Measurements from ENCODE around the gene FGD3. TPM values are rescaled to one million over a fixed set of nuclear protein-coding genes. Genes with fewer than 3 reads are reported as not detected.

FGD3 gene
- total and polyA plus RNA-seq, 2 donors (not counting 1 experiment from before 2014, with no cell fraction given): not detected

- TF ChIP-seq EZH2 (IDR thresholded peaks at IDR 0.05; ENCODE audit: low read length, missing control alignments) (no peak), CTCF (conservative IDR thresholded peaks at IDR 0.05 in 1 of 2, IDR thresholded peaks at IDR 0.05 in 1 of 2; ENCODE audit: low read depth in 1 of 2, low read length in 2 of 2) (no peak)
- DNase-seq (ENCODE audit: low read depth in 2 of 2): no peak
- no peak overlapping the region for H2AFZ ChIP-seq (ENCODE audit: low read length)
- H4K20me1 ChIP-seq (ENCODE audit: control insufficient read depth, extremely low read depth, insufficient read depth, low read length): no peaks in the 10 kb centered on the region
- no peaks in the 10 kb centered on the region for H3K27me3 ChIP-seq (ENCODE audit: control insufficient read depth, insufficient read depth, low read length)
- no peak overlapping the region for H3K27ac ChIP-seq (ENCODE audit: insufficient read depth, low read length)
- H3K36me3 ChIP-seq (ENCODE audit: control insufficient read depth, insufficient read depth, low read length): no peaks in the 10 kb centered on the region
- H3K4me3 ChIP-seq (replicated peaks in 1 of 4; ENCODE audit: control extremely low read depth in 1 of 4, insufficient read depth in 1 of 4, low read depth in 3 of 4, low read length in 4 of 4): no peak overlapping the region
- no peak overlapping the region for H3K9ac ChIP-seq (ENCODE audit: insufficient read depth, low read length)
- H3K9me3 ChIP-seq (ENCODE audit: control insufficient read depth, insufficient read depth, low read depth, low read length): no peaks in the 10 kb centered on the region
- H3K79me2 ChIP-seq (ENCODE audit: control insufficient read depth, insufficient read depth, low read length): no peaks in the 10 kb centered on the region
- H3K4me1 ChIP-seq (ENCODE audit: control insufficient read depth, extremely low read depth, insufficient read depth, low read length): no peaks in the 10 kb centered on the region
- no peak overlapping the region for H3K4me2 ChIP-seq (ENCODE audit: extremely low read depth, insufficient read depth, low read length)
These were observed 70.3 kb downstream of the FGD3 start for GRCh38 chr9:93017621-93018020.

- no peaks in the 10 kb centered on the region for H3K9me3 ChIP-seq (ENCODE audit: control insufficient read depth, insufficient read depth, low read depth, low read length)
- no peak overlapping the region for H3K27ac ChIP-seq (ENCODE audit: insufficient read depth, low read length)
- H3K9ac ChIP-seq (ENCODE audit: insufficient read depth, low read length): no peak overlapping the region
- TF ChIP-seq EZH2 (IDR thresholded peaks at IDR 0.05; ENCODE audit: low read length, missing control alignments): no peak
- TF ChIP-seq CTCF (conservative IDR thresholded peaks at IDR 0.05 in 1 of 2, IDR thresholded peaks at IDR 0.05 in 1 of 2; ENCODE audit: low read depth in 1 of 2, low read length in 2 of 2): no peak
- no peaks in the 10 kb centered on the region for H3K79me2 ChIP-seq (ENCODE audit: control insufficient read depth, insufficient read depth, low read length)
- H2AFZ ChIP-seq (ENCODE audit: low read length): no peak overlapping the region
- DNase-seq (ENCODE audit: low read depth in 2 of 2): no peak
- H4K20me1 ChIP-seq (ENCODE audit: control insufficient read depth, extremely low read depth, insufficient read depth, low read length): no peaks in the 10 kb centered on the region
- H3K27me3 ChIP-seq (ENCODE audit: control insufficient read depth, insufficient read depth, low read length): no peaks in the 10 kb centered on the region
- no peaks in the 10 kb centered on the region for H3K36me3 ChIP-seq (ENCODE audit: control insufficient read depth, insufficient read depth, low read length)
- H3K4me3 ChIP-seq (replicated peaks in 1 of 4; ENCODE audit: control extremely low read depth in 1 of 4, insufficient read depth in 1 of 4, low read depth in 3 of 4, low read length in 4 of 4): no peak overlapping the region
- H3K4me2 ChIP-seq (ENCODE audit: extremely low read depth, insufficient read depth, low read length): no peak overlapping the region
- no peaks in the 10 kb centered on the region for H3K4me1 ChIP-seq (ENCODE audit: control insufficient read depth, extremely low read depth, insufficient read depth, low read length)
These were observed 72.8 kb downstream of the FGD3 start for GRCh38 chr9:93020151-93020550.

- Histone ChIP-seq H4K20me1 (ENCODE audit: control insufficient read depth, extremely low read depth, insufficient read depth, low read length) (no peaks in the 10 kb centered on the region), H3K4me2 (ENCODE audit: extremely low read depth, insufficient read depth, low read length) (no peak overlapping the region), H3K9me3 (ENCODE audit: control insufficient read depth, insufficient read depth, low read depth, low read length) (no peaks in the 10 kb centered on the region), H3K79me2 (ENCODE audit: control insufficient read depth, insufficient read depth, low read length) (no peaks in the 10 kb centered on the region), H3K4me1 (ENCODE audit: control insufficient read depth, extremely low read depth, insufficient read depth, low read length) (no peaks in the 10 kb centered on the region), H3K27me3 (ENCODE audit: control insufficient read depth, insufficient read depth, low read length) (no peaks in the 10 kb centered on the region), H2AFZ (ENCODE audit: low read length) (no peak overlapping the region), H3K36me3 (ENCODE audit: control insufficient read depth, insufficient read depth, low read length) (no peaks in the 10 kb centered on the region), H3K9ac (ENCODE audit: insufficient read depth, low read length) (no peak overlapping the region), H3K27ac (ENCODE audit: insufficient read depth, low read length) (no peak overlapping the region), H3K4me3 (replicated peaks in 1 of 4; ENCODE audit: control extremely low read depth in 1 of 4, insufficient read depth in 1 of 4, low read depth in 3 of 4, low read length in 4 of 4) (no peak overlapping the region)
- TF ChIP-seq CTCF (conservative IDR thresholded peaks at IDR 0.05 in 1 of 2, IDR thresholded peaks at IDR 0.05 in 1 of 2; ENCODE audit: low read depth in 1 of 2, low read length in 2 of 2): no peak
- TF ChIP-seq EZH2 (IDR thresholded peaks at IDR 0.05; ENCODE audit: low read length, missing control alignments): no peak
- peak in 1 of 2 donors; percentile 7 for DNase-seq (ENCODE audit: low read depth in 2 of 2)
These were observed 73.7 kb downstream of the FGD3 start for GRCh38 chr9:93020771-93021670.

Measured in fibroblast of lung (primary cell).